IPS DF 6.9 (cell line): ENCODE measurements around the gene SMC1B.
A peak's percentile ranks its signal among the peaks of the same experiment; 100 is the strongest.
"Not testable (repeated sequence)": the region's sequence is repeated elsewhere in the genome, so short reads cannot be mapped to it uniquely, and the experiment has no call there.

Experiments used
- DNase-seq: peaks from one replicate; pipeline ENCODE4 v3.0.0-alpha.2; 2013; ENCODE audit warnings: low read depth, low spot score
- H3K27ac ChIP-seq: one replicate; pipeline ENCODE4 v1.5.1; 2013; ENCODE audit warnings: low read length, control low read depth
- H3K27me3 ChIP-seq: 2 replicates; pipeline ENCODE4 v1.6.1; 2013; ENCODE audit warnings: mild to moderate bottlenecking, low read length; ENCODE audit not compliant: control insufficient read depth, insufficient read depth
- H3K36me3 ChIP-seq: 2 replicates; pipeline ENCODE4 v1.6.1; 2013; ENCODE audit warnings: low read length; ENCODE audit not compliant: control insufficient read depth, insufficient read depth
- H3K4me1 ChIP-seq: 2 replicates; pipeline ENCODE4 v1.6.1; 2013; ENCODE audit warnings: low read length; ENCODE audit not compliant: control insufficient read depth, insufficient read depth
- H3K4me3 ChIP-seq: 2 replicates; pipeline ENCODE4 v1.5.1; 2013; ENCODE audit warnings: mild to moderate bottlenecking, low read length
- H3K9me3 ChIP-seq: 2 replicates; pipeline ENCODE4 v1.6.1; 2013; ENCODE audit warnings: low read length, inconsistent platforms; ENCODE audit not compliant: control insufficient read depth, insufficient read depth
- WGBS: extraction: QIAGEN DNeasy Blood & Tissue Kit; methylation state at CpG from one replicate; pipeline ENCODE4 v1.1.7; 2013; ENCODE audit warnings: mixed read lengths, missing lambda C conversion rate; ENCODE audit not compliant: insufficient read length, insufficient coverage; 5-methylcytosine and 5-hydroxymethylcytosine counted together

SMC1B gene

DNA sequence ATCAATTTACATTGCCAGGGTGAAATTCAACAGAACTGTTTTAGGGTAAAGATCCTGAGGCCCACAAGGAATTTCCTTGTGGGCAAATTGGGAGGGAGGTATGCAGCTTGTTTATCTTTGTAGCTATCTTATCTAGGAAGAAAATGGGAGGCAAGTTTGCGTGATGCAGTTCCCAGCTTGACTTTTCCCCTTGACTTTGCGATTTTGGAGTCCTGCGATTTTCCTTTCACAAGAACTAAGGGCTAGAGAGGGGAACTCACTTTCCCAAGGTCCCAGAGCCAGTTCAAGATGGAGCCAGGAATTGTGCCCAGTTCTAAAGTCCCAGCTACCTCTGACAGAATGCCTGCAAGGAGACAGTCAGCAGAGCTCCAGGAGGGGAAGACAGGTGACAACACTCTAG lies 30.8 kb upstream of the SMC1B start:
- no CpG with 5 or more reads among the region's 3 CpGs for WGBS
- Histone ChIP-seq H3K9me3 (no peaks in the 10 kb centered on the region), H3K4me1 (no peaks in the 10 kb centered on the region), H3K27me3 (no peaks in the 10 kb centered on the region), H3K4me3 (no peak overlapping the region), H3K36me3 (no peaks in the 10 kb centered on the region; the same call in 1 of the 2 replicates), H3K27ac (no peak overlapping the region)
- no peak for DNase-seq

- H3K27me3 ChIP-seq, result no peaks in the 10 kb centered on the region
- H3K27ac ChIP-seq, result no peak overlapping the region
- H3K9me3 ChIP-seq, result no peaks in the 10 kb centered on the region
- no peaks in the 10 kb centered on the region for H3K36me3 ChIP-seq
- DNase-seq, result no peak
- H3K4me1 ChIP-seq, result no peaks in the 10 kb centered on the region
- no peak overlapping the region for H3K4me3 ChIP-seq
- no CpG with 5 or more reads among the region's 5 CpGs for WGBS
Observed at GRCh38 chr22:45442116-45442515, 28.7 kb upstream of the SMC1B start.

DNA sequence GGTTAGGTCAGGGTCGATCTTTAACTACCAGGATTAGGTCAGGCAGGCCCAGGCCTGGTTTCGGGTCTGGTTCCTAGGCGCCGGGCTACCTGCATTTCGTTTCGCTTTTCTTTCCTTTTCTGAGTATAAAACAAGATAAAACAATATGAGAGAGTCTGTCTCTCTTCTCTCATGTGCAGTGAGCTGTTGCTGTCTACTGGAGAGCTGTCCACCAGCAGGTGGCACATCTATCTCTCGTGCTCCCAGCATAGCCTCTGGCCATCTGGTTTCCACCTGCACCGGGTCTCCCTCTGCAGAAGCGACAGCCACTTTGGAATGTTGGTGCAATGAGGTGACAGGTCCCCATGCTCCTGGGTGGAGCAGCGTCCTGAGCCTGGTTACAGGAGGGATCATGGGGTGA lies 27.7 kb upstream of the SMC1B start:
- no peaks in the 10 kb centered on the region for H3K36me3 ChIP-seq
- H3K27me3 ChIP-seq, result no peaks in the 10 kb centered on the region
- no CpG with 5 or more reads among the region's 10 CpGs for WGBS
- DNase-seq, result no peak
- no peaks in the 10 kb centered on the region for H3K9me3 ChIP-seq
- no peaks in the 10 kb centered on the region for H3K4me1 ChIP-seq
- no peak overlapping the region for H3K4me3 ChIP-seq
- H3K27ac ChIP-seq, result no peak overlapping the region

DNA sequence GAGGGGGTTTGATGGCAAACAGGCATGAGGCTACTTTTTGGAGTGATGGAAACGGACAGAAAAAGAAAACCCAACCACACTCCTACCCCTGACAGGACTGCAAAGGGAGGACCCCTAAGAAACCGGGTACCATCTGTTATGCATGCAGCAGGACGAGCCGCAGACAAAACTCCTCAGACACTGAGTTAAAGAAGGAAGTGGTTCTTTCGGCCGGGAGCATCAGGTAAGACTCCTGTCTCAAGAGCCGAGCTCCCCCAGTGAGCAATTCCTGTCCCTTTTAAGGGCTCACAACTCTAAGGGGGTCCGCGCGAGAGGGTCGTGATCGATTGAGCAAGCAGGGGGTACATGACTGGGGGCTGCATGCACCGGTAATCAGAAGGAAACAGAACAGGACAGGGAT lies 27.3 kb upstream of the SMC1B start:
- H3K9me3 ChIP-seq, H3K4me3 ChIP-seq: not testable (repeated sequence)

DNA sequence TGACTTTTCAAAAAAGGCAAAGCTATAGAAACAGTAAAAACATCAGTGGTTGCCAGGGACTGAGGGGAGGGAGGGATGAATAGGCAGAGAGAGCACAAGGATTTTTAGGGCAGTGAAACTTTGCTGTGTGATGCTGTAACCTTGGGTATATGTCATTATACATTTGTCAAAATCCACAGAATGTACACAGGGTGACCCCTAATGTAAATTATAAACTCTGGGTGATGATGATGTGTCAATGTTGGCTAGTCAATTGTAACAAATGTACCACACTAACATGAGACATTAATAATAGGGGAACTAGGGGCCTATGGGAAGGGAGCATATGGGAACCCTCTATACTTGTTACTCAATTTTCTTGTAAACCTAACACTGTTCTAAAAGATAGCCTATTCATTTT lies 24.9 kb upstream of the SMC1B start:
- Histone ChIP-seq H3K4me3 (no peak overlapping the region), H3K36me3 (no peaks in the 10 kb centered on the region), H3K27ac (no peak overlapping the region), H3K9me3 (no peaks in the 10 kb centered on the region), H3K27me3 (no peaks in the 10 kb centered on the region), H3K4me1 (no peaks in the 10 kb centered on the region)
- DNase-seq, result no peak

More for the DNA sequence above, 27.3 kb upstream of the SMC1B start:
- not testable (repeated sequence) for H3K36me3 ChIP-seq, H3K27ac ChIP-seq, H3K4me1 ChIP-seq, H3K27me3 ChIP-seq, DNase-seq
- WGBS, result no CpG with 5 or more reads among the region's 13 CpGs

GRCh38 chr22:45436871-45437517 lies 23.6 kb upstream of the SMC1B start:
- H3K27ac ChIP-seq, H3K4me1 ChIP-seq, H3K4me3 ChIP-seq, H3K36me3 ChIP-seq, H3K9me3 ChIP-seq, DNase-seq, H3K27me3 ChIP-seq: not testable (repeated sequence)
- WGBS, result no CpG with 5 or more reads among the region's 34 CpGs

DNA sequence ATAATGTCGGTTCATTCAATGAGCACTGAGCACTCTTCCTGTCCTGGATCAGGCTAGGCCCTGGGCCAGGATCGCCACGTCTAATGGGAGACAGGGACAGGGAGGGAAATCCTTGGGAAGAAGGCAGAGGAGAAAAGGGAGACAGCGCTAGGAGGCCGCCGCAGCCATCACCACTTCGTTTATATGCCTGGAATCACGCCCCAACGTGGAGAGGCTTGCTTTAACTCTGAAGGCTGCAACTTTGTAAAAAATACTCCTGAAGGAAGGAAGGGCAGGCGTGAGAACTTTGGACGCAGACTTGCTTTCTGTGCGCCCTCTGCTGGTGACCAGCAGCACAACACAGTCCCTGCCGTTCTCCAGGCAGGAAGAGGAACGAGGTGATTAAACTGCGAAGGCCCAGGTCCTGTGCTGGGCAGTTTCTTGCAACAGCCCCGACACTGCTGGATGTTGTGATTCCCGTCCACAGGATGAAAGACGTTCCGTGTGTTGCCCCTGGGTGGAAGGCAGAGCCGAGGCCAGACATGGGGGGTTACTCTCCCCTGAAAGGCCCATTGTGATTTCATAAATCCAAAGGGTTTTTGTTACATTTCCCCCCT lies 22.2 kb upstream of the SMC1B start:
- no peak overlapping the region for H3K4me3 ChIP-seq
- no peaks in the 10 kb centered on the region for H3K27me3 ChIP-seq
- no peak overlapping the region for H3K27ac ChIP-seq
- H3K9me3 ChIP-seq, result no peaks in the 10 kb centered on the region
- peak; percentile 82 for DNase-seq
- no peaks in the 10 kb centered on the region; the same call in 1 of the 2 replicates for H3K36me3 ChIP-seq
- WGBS, result no CpG with 5 or more reads among the region's 20 CpGs
- H3K4me1 ChIP-seq, result no peaks in the 10 kb centered on the region

GRCh38 chr22:45434981-45435380 lies 21.6 kb upstream of the SMC1B start:
- WGBS, result no CpG with 5 or more reads among the region's 6 CpGs
- Histone ChIP-seq H3K36me3 (no peaks in the 10 kb centered on the region; the same call in 1 of the 2 replicates), H3K27me3 (no peaks in the 10 kb centered on the region), H3K27ac (no peak overlapping the region), H3K4me1 (no peaks in the 10 kb centered on the region), H3K4me3 (no peak overlapping the region), H3K9me3 (no peaks in the 10 kb centered on the region)
- no peak for DNase-seq

GRCh38 chr22:45430871-45431270 lies 17.5 kb upstream of the SMC1B start:
- Histone ChIP-seq H3K27ac (no peak overlapping the region), H3K4me1 (no peaks in the 10 kb centered on the region), H3K36me3 (no peaks in the 10 kb centered on the region; the same call in 1 of the 2 replicates), H3K27me3 (no peaks in the 10 kb centered on the region), H3K9me3 (no peaks in the 10 kb centered on the region), H3K4me3 (no peak overlapping the region)
- DNase-seq, result no peak
- no CpG with 5 or more reads among the region's 19 CpGs for WGBS

- Histone ChIP-seq H3K4me3 (no peak overlapping the region), H3K9me3 (no peaks in the 10 kb centered on the region), H3K4me1 (no peaks in the 10 kb centered on the region), H3K36me3 (no peaks in the 10 kb centered on the region; the same call in 1 of the 2 replicates), H3K27ac (no peak overlapping the region), H3K27me3 (no peaks in the 10 kb centered on the region)
- DNase-seq, result no peak
- no CpG with 5 or more reads among the region's 18 CpGs for WGBS
Observed at GRCh38 chr22:45429981-45430775, 16.8 kb upstream of the SMC1B start.
